Ishikawa (cell line): Measurements from ENCODE around the gene DGLUCY.

Experiments
- CEBPB ChIP-seq: IDR thresholded peaks from 2 replicates; pipeline ENCODE4 v1.6.1; 2012
- CREB1 ChIP-seq: IDR thresholded peaks from 2 replicates; pipeline ENCODE4 v1.6.1; 2012; ENCODE audit warnings: low read depth
- EGR1 ChIP-seq: IDR thresholded peaks from 2 replicates; pipeline ENCODE4 v1.6.1; 2012
- EP300 ChIP-seq: IDR thresholded peaks from 2 replicates; pipeline ENCODE4 v1.6.1; 2012; ENCODE audit warnings: borderline replicate concordance
- FOXM1 ChIP-seq: IDR thresholded peaks from 2 replicates; pipeline ENCODE4 v1.6.1; 2012; ENCODE audit warnings: low read depth, borderline replicate concordance
- NFIC ChIP-seq: IDR thresholded peaks from 2 replicates; pipeline ENCODE4 v1.6.1; 2012
- RAD21 ChIP-seq: IDR thresholded peaks from 2 replicates; pipeline ENCODE4 v1.6.1; 2012; ENCODE audit warnings: low read depth
- TAF1 ChIP-seq: IDR thresholded peaks from 2 replicates; pipeline ENCODE4 v1.6.1; 2012; ENCODE audit warnings: low read depth, mild to moderate bottlenecking
- TCF12 ChIP-seq: IDR thresholded peaks from 2 replicates; pipeline ENCODE4 v1.6.1; 2012; ENCODE audit warnings: low read depth
- TEAD4 ChIP-seq: IDR thresholded peaks from 2 replicates; pipeline ENCODE4 v1.6.1; 2012
- YY1 ChIP-seq: IDR thresholded peaks from 2 replicates; pipeline ENCODE4 v1.6.1; 2012; ENCODE audit warnings: low read depth
- ZBTB7A ChIP-seq: IDR thresholded peaks from 2 replicates; pipeline ENCODE4 v1.6.1; 2012; ENCODE audit warnings: low read depth
- TF ChIP-seq, protein P1 (sequence below): IDR thresholded peaks from 2 replicates; pipeline ENCODE4 v1.6.1; 2012
- TF ChIP-seq, protein P2 (sequence below): IDR thresholded peaks from 2 replicates; pipeline ENCODE4 v1.6.1; 2012
- TF ChIP-seq, protein P3 (sequence below): IDR thresholded peaks from 2 replicates; pipeline ENCODE4 v1.6.1; 2012; ENCODE audit warnings: low read depth, mild to moderate bottlenecking

Gene DGLUCY

DNA sequence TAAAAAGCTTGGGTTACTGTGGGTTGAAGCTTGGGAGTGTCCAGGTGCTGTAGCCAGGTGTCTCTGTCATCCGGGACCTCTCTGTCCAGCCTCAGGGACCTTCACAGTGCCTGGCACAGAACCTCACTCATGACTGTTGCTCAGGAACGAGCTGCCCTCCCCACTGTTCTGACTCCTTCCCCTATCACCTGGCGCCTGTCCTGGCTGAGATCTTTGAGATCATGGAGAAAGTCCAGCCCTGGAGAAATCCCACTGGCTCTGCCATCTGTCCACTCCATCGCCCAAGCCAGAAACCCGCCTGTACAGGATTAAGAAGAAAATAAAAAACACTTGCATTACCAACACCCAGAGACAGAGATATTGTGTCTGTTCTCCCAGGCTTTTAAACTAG, 53.5 kb downstream of the DGLUCY start:
- TF ChIP-seq CEBPB (no peak), TAF1 (no peak), NFIC (no peak), TCF12 (no peak), RAD21 (no peak), ZBTB7A (no peak), EGR1 (no peak), CREB1 (no peak), EP300 (no peak), TEAD4 (no peak), YY1 (no peak), FOXM1 (no peak)
- TF ChIP-seq, protein P1, sequence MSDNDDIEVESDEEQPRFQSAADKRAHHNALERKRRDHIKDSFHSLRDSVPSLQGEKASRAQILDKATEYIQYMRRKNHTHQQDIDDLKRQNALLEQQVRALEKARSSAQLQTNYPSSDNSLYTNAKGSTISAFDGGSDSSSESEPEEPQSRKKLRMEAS, result no peak
- TF ChIP-seq, protein P2, sequence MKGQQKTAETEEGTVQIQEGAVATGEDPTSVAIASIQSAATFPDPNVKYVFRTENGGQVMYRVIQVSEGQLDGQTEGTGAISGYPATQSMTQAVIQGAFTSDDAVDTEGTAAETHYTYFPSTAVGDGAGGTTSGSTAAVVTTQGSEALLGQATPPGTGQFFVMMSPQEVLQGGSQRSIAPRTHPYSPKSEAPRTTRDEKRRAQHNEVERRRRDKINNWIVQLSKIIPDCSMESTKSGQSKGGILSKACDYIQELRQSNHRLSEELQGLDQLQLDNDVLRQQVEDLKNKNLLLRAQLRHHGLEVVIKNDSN, result no peak
- TF ChIP-seq, protein P3, sequence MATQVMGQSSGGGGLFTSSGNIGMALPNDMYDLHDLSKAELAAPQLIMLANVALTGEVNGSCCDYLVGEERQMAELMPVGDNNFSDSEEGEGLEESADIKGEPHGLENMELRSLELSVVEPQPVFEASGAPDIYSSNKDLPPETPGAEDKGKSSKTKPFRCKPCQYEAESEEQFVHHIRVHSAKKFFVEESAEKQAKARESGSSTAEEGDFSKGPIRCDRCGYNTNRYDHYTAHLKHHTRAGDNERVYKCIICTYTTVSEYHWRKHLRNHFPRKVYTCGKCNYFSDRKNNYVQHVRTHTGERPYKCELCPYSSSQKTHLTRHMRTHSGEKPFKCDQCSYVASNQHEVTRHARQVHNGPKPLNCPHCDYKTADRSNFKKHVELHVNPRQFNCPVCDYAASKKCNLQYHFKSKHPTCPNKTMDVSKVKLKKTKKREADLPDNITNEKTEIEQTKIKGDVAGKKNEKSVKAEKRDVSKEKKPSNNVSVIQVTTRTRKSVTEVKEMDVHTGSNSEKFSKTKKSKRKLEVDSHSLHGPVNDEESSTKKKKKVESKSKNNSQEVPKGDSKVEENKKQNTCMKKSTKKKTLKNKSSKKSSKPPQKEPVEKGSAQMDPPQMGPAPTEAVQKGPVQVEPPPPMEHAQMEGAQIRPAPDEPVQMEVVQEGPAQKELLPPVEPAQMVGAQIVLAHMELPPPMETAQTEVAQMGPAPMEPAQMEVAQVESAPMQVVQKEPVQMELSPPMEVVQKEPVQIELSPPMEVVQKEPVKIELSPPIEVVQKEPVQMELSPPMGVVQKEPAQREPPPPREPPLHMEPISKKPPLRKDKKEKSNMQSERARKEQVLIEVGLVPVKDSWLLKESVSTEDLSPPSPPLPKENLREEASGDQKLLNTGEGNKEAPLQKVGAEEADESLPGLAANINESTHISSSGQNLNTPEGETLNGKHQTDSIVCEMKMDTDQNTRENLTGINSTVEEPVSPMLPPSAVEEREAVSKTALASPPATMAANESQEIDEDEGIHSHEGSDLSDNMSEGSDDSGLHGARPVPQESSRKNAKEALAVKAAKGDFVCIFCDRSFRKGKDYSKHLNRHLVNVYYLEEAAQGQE, result no peak

DNA sequence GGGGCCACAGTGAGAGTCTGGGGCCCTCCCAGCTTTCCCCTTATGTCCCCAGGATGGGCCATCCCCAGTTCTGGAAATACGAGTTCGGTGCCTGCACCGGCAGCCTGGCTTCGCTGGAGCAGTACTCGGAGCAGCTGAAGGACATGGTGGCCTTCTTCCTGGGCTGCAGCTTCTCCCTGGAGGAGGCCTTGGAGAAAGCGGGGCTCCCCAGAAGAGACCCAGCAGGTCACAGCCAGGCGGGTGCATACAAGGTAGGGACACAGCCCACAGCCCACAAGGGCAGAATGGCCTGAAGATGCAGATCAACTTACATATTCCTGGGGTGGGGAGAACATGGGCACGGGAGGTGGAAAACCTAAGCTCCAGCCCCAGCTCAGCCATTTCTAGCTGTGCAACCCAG, 56.1 kb downstream of the DGLUCY start:
- TF ChIP-seq CEBPB, result no peak
- TF ChIP-seq, protein P1, result no peak
- TF ChIP-seq, protein P3, result no peak
- no peak for TF ChIP-seq RAD21
- no peak for TF ChIP-seq TAF1
- TF ChIP-seq TCF12, result no peak
- TF ChIP-seq YY1, result no peak
- TF ChIP-seq FOXM1, result no peak
- no peak for TF ChIP-seq CREB1

DNA sequence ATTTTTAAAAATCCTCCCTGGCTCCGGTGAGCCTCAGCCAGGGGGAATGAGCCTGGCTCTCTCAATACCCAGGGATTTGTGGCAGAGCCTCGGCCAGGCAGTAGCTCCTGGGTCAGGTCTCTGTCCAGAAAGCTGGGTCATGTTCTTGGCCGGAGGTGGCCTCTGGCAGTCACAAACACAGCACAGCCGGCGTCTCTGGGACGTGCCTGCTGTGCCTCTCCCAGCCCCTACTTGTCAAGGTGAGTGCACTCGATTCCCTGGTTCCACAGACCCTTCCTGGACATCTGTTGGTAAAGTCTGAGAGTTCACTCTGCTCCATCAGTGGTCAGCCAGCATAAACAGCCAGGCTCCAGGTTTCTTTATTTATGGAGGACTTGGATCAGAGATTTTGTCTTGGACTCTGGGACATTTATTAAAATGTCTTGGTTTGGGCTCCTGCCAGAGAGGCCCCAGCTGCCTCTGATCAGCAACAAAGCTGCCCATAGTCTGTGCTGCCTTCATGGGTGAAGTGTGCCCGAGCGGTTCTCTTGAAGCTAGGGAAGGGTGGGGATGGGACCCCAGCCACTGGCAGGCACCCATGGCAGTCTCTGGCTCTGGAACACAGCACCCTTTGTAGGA, 56.7 kb downstream of the DGLUCY start:
- TF ChIP-seq ZBTB7A (no peak), TEAD4 (no peak), EGR1 (no peak), TAF1 (no peak), FOXM1 (no peak), EP300 (no peak), CREB1 (no peak), CEBPB (no peak), RAD21 (no peak), NFIC (no peak), TCF12 (no peak), YY1 (no peak)
- TF ChIP-seq, protein P1, result no peak
- TF ChIP-seq, protein P3, result no peak
- TF ChIP-seq, protein P2, result no peak

DNA sequence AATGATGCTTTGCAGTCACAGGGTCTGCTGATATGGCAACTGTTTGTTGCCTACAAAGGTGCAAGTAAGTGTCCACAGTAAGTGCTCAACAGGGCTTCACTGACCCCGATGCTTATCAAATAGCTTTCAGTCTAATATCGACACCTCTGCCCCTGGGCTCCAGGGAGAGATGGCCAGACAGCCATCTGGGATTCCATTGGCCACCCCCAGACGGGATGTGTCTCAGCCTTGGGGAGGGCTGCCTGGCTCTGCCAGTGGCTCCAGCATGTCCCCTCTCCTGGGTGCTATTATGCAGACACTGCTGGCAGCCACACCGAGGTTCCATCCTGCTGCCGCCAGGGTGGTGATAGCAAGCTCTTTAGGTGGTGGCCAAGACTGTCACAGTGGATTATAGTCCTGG, 57.4 kb downstream of the DGLUCY start:
- TF ChIP-seq, protein P2, result no peak
- TF ChIP-seq, protein P1, result no peak
- TF ChIP-seq TEAD4, result no peak
- TF ChIP-seq EGR1, result no peak
- TF ChIP-seq ZBTB7A, result no peak
